Neural cell (in vitro differentiated cells): ENCODE measurements around the gene VPS35L.

Experiments used
- EP300 ChIP-seq: fragments of 450-650 bp; conservative IDR thresholded peaks from 2 replicates; pipeline ENCODE4 v1.6.1; 2014; ENCODE audit warnings: antibody characterized with exemption, mild to moderate bottlenecking, moderate library complexity; ENCODE audit not compliant: poor library complexity, severe bottlenecking
- EZH2 ChIP-seq: fragments of 200-600, 300-800 bp; shearing (Covaris generic), sonication (generic); IDR thresholded peaks from 2 replicates; pipeline ENCODE4 v1.6.1; 2014; ENCODE audit warnings: antibody characterized with exemption, low read length, borderline replicate concordance, mild to moderate bottlenecking; ENCODE audit not compliant: insufficient read depth, poor library complexity, severe bottlenecking
- MXI1 ChIP-seq: fragments of 450-650 bp; conservative IDR thresholded peaks from 2 replicates; pipeline ENCODE4 v1.6.1; 2014; ENCODE audit warnings: antibody characterized with exemption, mild to moderate bottlenecking; ENCODE audit not compliant: poor library complexity, severe bottlenecking
- POLR2AphosphoS5 ChIP-seq: IDR thresholded peaks from 2 replicates; pipeline ENCODE4 v1.6.1; 2012
- RAD21 ChIP-seq: fragments of 450-650 bp; conservative IDR thresholded peaks from 2 replicates; pipeline ENCODE4 v1.6.1; 2014; ENCODE audit warnings: antibody characterized with exemption, mild to moderate bottlenecking, moderate library complexity
- SMC3 ChIP-seq: fragments of 450-650 bp; conservative IDR thresholded peaks from 2 replicates; pipeline ENCODE4 v1.6.1; 2014; ENCODE audit warnings: antibody characterized with exemption, mild to moderate bottlenecking, moderate library complexity; ENCODE audit not compliant: poor library complexity
- TAF1 ChIP-seq: IDR thresholded peaks from 2 replicates; pipeline ENCODE4 v1.6.1; 2012; ENCODE audit warnings: low read depth
- TF ChIP-seq, protein P1 (sequence below): fragments of 450-650 bp; IDR thresholded peaks from 2 replicates; pipeline ENCODE4 v1.5.1; 2014; ENCODE audit warnings: antibody characterized with exemption, mild to moderate bottlenecking, moderate library complexity; ENCODE audit not compliant: poor library complexity, severe bottlenecking
- TF ChIP-seq, protein P2 (sequence below): IDR thresholded peaks from 2 replicates; pipeline ENCODE4 v1.6.1; 2012; ENCODE audit warnings: borderline replicate concordance

DNA sequence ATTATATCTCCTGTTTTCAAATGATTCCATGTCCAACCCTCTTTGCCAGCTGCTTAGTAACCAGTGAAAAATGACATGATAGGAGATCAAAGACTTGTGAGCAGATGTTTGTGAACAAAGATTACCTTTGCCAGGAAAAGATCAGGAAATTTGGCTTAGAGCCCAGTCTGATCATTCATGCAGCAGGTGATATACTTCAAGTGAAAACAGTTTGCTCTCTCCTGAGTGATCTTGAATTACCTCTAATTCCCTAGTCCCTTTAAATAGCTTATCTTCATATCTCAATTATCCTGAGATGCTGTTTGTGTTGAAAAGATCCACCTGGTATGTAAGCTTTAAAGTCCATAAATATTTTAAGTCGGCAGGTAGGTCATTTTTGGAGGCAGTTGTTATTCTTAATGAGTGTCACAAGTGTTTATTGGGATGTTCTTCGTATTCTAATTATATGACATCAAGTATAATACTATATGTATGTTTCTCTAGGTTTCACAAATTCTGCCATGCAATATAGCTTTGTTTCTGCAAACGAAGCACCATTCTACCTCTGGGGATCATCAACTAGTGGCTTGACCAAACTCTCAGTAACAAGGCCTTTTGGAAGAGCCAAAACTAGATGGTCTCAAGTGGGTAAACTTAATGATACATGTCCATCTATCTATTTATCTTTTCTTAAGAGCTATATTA is 13.2 kb upstream of the VPS35L start:
- TF ChIP-seq, protein P1, sequence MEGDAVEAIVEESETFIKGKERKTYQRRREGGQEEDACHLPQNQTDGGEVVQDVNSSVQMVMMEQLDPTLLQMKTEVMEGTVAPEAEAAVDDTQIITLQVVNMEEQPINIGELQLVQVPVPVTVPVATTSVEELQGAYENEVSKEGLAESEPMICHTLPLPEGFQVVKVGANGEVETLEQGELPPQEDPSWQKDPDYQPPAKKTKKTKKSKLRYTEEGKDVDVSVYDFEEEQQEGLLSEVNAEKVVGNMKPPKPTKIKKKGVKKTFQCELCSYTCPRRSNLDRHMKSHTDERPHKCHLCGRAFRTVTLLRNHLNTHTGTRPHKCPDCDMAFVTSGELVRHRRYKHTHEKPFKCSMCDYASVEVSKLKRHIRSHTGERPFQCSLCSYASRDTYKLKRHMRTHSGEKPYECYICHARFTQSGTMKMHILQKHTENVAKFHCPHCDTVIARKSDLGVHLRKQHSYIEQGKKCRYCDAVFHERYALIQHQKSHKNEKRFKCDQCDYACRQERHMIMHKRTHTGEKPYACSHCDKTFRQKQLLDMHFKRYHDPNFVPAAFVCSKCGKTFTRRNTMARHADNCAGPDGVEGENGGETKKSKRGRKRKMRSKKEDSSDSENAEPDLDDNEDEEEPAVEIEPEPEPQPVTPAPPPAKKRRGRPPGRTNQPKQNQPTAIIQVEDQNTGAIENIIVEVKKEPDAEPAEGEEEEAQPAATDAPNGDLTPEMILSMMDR, result no peak
- TF ChIP-seq RAD21 (no peak), POLR2AphosphoS5 (no peak), TAF1 (no peak), EZH2 (no peak), EP300 (no peak), MXI1 (no peak), SMC3 (no peak)
- TF ChIP-seq, protein P2, sequence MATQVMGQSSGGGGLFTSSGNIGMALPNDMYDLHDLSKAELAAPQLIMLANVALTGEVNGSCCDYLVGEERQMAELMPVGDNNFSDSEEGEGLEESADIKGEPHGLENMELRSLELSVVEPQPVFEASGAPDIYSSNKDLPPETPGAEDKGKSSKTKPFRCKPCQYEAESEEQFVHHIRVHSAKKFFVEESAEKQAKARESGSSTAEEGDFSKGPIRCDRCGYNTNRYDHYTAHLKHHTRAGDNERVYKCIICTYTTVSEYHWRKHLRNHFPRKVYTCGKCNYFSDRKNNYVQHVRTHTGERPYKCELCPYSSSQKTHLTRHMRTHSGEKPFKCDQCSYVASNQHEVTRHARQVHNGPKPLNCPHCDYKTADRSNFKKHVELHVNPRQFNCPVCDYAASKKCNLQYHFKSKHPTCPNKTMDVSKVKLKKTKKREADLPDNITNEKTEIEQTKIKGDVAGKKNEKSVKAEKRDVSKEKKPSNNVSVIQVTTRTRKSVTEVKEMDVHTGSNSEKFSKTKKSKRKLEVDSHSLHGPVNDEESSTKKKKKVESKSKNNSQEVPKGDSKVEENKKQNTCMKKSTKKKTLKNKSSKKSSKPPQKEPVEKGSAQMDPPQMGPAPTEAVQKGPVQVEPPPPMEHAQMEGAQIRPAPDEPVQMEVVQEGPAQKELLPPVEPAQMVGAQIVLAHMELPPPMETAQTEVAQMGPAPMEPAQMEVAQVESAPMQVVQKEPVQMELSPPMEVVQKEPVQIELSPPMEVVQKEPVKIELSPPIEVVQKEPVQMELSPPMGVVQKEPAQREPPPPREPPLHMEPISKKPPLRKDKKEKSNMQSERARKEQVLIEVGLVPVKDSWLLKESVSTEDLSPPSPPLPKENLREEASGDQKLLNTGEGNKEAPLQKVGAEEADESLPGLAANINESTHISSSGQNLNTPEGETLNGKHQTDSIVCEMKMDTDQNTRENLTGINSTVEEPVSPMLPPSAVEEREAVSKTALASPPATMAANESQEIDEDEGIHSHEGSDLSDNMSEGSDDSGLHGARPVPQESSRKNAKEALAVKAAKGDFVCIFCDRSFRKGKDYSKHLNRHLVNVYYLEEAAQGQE, result no peak
